ENCODE data around the gene SPAG6.

The SPAG6 gene

GRCh38 chr10:22321924-22322640, 23.2 kb upstream of the SPAG6 start:
- no peak for DNase-seq (ENCODE audit: low spot score)
- CTCF ChIA-PET = no interaction called here
- no peak for TF ChIP-seq CTCF (conservative IDR thresholded peaks at IDR 0.05; ENCODE audit: low read depth)
- POLR2A ChIA-PET (ENCODE audit: low non-redundant PET) = no interaction called here
- H3K27ac ChIP-seq = no peak overlapping the region

DNA sequence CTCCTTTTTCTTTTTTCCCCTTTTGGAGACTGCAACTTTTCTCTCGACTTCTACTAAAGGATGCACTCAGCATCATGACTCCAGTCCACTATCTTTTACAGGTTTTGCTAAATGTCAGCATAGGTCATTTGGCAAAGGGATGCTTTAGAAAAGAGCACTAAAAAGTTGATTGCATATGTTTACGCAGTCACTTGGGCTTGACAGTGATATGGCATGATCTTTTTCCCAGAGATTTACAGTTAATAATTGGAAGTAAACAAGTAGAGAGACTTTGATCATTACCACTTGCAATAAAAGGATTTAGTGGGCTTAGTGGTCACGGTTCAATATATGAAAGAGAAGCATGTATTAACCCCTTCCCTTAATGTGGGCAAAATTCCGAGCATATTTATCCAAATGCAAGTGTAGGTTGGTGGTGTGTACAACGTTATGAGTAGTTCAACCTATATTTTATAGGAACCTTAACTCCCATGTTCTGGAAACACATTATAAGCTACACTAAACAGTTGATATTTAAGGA, 22.6 kb upstream of the SPAG6 start:
- CTCF ChIA-PET = no interaction called here
- H3K27ac ChIP-seq = no peak overlapping the region
- POLR2A ChIA-PET (ENCODE audit: low non-redundant PET) = no interaction called here
- DNase-seq (ENCODE audit: low spot score) = no peak
- TF ChIP-seq CTCF (conservative IDR thresholded peaks at IDR 0.05; ENCODE audit: low read depth) = no peak

DNA sequence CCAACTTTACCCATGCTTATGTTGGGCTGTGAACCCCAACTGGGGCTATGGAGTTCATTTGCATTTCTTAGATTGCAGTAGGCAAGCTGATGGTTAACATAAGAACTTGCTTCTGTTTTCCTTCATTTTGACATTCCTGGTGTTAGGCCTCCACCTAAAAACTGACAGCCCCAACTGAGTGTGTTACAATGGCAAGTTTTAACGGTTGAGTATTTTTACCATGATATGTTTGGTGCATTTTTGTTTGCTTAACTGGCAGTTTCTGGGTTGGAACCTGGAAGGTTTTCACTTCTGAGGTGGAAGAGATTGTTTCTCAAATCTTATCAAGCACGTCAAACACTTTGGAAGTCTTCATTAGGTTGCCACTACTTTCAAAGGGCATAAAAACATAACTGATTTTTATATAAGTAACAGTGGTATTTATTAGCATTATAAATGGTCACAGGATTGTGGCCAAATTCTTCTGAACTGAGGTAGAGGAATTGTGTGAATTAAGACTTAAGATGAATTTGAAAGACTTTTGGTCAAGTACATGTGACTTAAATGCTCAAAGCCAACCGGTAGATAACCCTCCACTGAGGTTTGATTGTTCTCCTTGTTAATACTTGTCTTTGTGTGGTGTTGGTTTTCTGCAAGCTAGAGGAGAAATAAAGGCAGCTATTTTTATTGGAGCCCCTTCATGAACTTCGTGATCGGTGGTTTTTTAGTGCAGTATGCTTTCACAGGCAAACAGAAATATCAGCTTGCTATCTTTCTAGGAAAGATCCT, 21.6 kb upstream of the SPAG6 start:
- ChIA-PET POLR2A (ENCODE audit: low non-redundant PET) (no interaction called here), CTCF (interaction anchor here (2.1 kb wide), 1 partner anchor 15 kb away, joined by 5 read pairs; no protein-coding TSS in a partner anchor)
- H3K27ac ChIP-seq = no peak overlapping the region
- no peak for DNase-seq (ENCODE audit: low spot score)
- TF ChIP-seq CTCF (conservative IDR thresholded peaks at IDR 0.05; ENCODE audit: low read depth) = no peak

DNA sequence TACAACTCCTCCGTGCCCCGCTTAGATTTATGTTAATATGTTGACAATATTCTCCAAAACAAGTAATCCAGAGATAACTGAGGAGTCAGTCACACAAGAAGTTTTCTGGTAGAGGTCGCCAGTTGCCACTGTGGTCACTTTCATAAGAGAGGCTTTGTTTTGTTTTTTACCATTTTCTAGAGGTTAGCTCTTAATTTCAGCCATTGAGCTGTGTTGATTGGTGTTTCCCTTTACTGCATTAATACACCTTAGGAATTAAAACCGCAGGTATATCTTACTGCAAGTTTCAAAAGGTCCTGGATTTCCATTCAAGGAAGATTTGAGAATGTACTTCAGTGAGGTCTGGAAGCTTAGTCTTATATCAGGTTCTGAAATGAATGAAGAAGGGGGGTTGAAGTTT, 20.9 kb upstream of the SPAG6 start:
- no peak overlapping the region for H3K27ac ChIP-seq
- no peak for TF ChIP-seq CTCF (conservative IDR thresholded peaks at IDR 0.05; ENCODE audit: low read depth)
- CTCF ChIA-PET = interaction anchor here (0.5 to 2.1 kb wide), 3 partner anchors 10 to 949 kb away, joined by 3 to 5 read pairs (median 5); no protein-coding TSS in a partner anchor
- no peak for DNase-seq (ENCODE audit: low spot score)
- POLR2A ChIA-PET (ENCODE audit: low non-redundant PET) = no interaction called here

GRCh38 chr10:22324893-22325271, 20.4 kb upstream of the SPAG6 start:
- CTCF ChIA-PET = interaction anchor here (0.5 to 2.1 kb wide), 3 partner anchors 10 to 949 kb away, joined by 3 to 5 read pairs (median 5); no protein-coding TSS in a partner anchor
- POLR2A ChIA-PET (ENCODE audit: low non-redundant PET) = no interaction called here
- DNase-seq (ENCODE audit: low spot score) = no peak
- peak overlapping the region; percentile 78 for H3K27ac ChIP-seq
- no peak for TF ChIP-seq CTCF (conservative IDR thresholded peaks at IDR 0.05; ENCODE audit: low read depth)

DNA sequence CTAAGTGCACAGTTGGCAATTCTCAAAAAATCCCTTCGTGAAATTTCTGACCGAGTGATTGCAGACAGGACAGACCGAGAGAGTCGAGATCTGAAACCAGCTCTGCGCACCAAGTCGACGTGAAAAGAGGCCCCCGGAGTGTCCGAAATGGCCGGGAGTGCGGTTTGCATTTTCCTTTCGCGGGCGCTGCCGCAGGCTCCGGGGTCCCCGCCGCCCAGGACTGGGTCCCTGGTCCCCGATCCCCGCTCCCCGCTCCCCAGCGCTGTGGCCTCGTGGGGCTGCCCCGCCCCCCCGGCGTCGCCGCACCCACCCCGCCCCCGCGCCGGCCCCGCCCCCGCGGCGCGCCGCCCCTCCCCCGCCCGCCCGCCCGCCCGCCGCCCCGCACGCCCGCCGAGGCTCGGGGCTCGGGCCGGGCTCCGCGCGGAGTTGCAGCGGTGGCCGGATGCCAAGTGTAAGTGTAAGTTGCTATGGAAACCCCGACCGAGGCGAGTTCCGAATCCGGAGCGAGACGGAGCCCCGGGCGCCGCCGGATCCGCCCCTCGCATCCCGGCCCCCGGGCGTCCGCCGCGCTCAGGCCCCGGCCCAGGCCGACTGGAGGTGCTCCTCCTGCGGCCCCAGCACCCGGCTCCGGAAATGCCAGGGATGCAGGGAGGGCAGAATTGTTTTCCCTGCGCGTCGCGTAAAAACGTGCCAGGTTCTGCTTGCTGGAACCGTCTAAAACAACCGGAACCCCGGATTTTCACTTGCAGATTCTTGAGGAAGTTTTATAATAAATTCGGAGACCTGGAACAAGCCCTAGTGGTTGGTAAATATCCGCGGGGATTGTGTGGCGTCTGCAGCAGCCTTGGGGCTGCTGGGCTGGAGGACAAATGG, 19.8 kb upstream of the SPAG6 start:
- peak; percentile 79 for DNase-seq (ENCODE audit: low spot score)
- TF ChIP-seq CTCF (conservative IDR thresholded peaks at IDR 0.05; ENCODE audit: low read depth) = no peak
- ChIA-PET CTCF (interaction anchor here (2.1 kb wide), 1 partner anchor 13 kb away, joined by 5 read pairs; no protein-coding TSS in a partner anchor), POLR2A (ENCODE audit: low non-redundant PET) (interaction anchor here (0.7 kb wide), 1 partner anchor 474 kb away, joined by 3 read pairs; no protein-coding TSS in a partner anchor)
- H3K27ac ChIP-seq = peak overlapping the region; percentile 78

All from RWPE1 (cell line).